Suprapubic skin (tissue), 4 donors: ENCODE measurements around the gene ST7.

Source experiments
- POLR2A ChIP-seq, 2 donors: fragments of 450-650 bp; IDR thresholded peaks; one replicate each; pipeline ENCODE4 v1.6.1; 2017; ENCODE audit warnings: antibody characterized with exemption in 2 of 2, mild to moderate bottlenecking in 2 of 2, moderate library complexity in 2 of 2
- POLR2AphosphoS5 ChIP-seq, 3 donors: sonication (generic); formaldehyde crosslinking; IDR thresholded peaks; one replicate each; pipeline ENCODE4 v1.6.1; 2017; ENCODE audit warnings: antibody characterized with exemption in 3 of 3

GRCh38 chr7:117015258-117016184 lies 62.2 kb downstream of the ST7 start:
- TF ChIP-seq POLR2A (IDR thresholded peaks at IDR 0.05): no peak
- TF ChIP-seq POLR2AphosphoS5 (IDR thresholded peaks at IDR 0.05): no peak
